ENCODE measurements around the gene VPS26B. TPM values are rescaled to one million over a fixed set of nuclear protein-coding genes. Genes with fewer than 3 reads are reported as not detected.
A peak's percentile ranks its signal among the peaks of the same experiment; 100 is the strongest.
"Not testable (repeated sequence)": the region's sequence is repeated elsewhere in the genome, so short reads cannot be mapped to it uniquely, and the experiment has no call there.

Gene VPS26B
- total and polyA plus RNA-seq, 7 donors: 22.8 to 53.7 (median 35.7) TPM

GRCh38 chr11:134253188-134253993, 28.9 kb downstream of the VPS26B start, which contains the start of the genes ACAD8 and THYN1:
Gene ACAD8 (plus strand): TSS chr11:134253568. CDS start chr11:134253601, 33 bp downstream.
Gene THYN1 (minus strand): TSS chr11:134253352. CDS start chr11:134252882, 470 bp downstream.
- Histone ChIP-seq H3K4me3 (peak within 1 kb of the TSS; percentile 66 to 97 (median 84)), H3K27me3 (no peaks in the 10 kb centered on the region), H3K9me3 (no peaks in the 10 kb centered on the region), H3K36me3 (peaks cover 14 to 47% (median 21%) of the 10 kb centered on the region in 4 donors), H3K4me1 (peaks cover 0 to 30% (median 21%) of the 10 kb centered on the region in 4 donors), H3K27ac (peak within 1 kb of the TSS; percentile 76 to 82 (median 77))
- WGBS, 2 donors: 0% methylated on average over 70 of the region's 70 CpGs
- intact Hi-C loops (cut with DNase I): loop anchor here (1.0 to 5.0 kb wide), 2 partner anchors 28 to 79 kb away; partner anchors contain the start of gene GLB1L2
- peak; percentile 99 for DNase-seq
- TF ChIP-seq POLR2AphosphoS5 (IDR thresholded peaks at IDR 0.05): peak; percentile 86 to 98 (median 95)
- TF ChIP-seq EP300 (IDR thresholded peaks at IDR 0.05): no peak
- TF ChIP-seq POLR2A (IDR thresholded peaks at IDR 0.05): peak; percentile 68 to 83
- TF ChIP-seq CTCF (IDR thresholded peaks at IDR 0.05): peak; percentile 21 to 65 (median 24)

GRCh38 chr11:134254433-134255183, 30.1 kb downstream of the VPS26B start:
- H3K27ac ChIP-seq: no peak overlapping the region
- WGBS, 2 donors: 42 to 69% methylated on average over 3 of the region's 3 CpGs
- TF ChIP-seq CTCF (IDR thresholded peaks at IDR 0.05): no peak
- peaks cover 7 to 47% (median 16%) of the 10 kb centered on the region in 4 donors for H3K36me3 ChIP-seq
- DNase-seq: no peak
- intact Hi-C loops (cut with DNase I): loop anchor here (5.0 kb wide), 1 partner anchor 78 kb away; the partner anchor contains the start of gene GLB1L2
- peak overlapping the region; percentile 66 to 97 (median 84) for H3K4me3 ChIP-seq
- no peaks in the 10 kb centered on the region for H3K9me3 ChIP-seq
- no peaks in the 10 kb centered on the region for H3K27me3 ChIP-seq
- peaks cover 0 to 30% (median 21%) of the 10 kb centered on the region in 4 donors for H3K4me1 ChIP-seq

GRCh38 chr11:134255184-134255561, 30.7 kb downstream of the VPS26B start:
- H3K36me3 ChIP-seq: peaks cover 9 to 47% (median 16%) of the 10 kb centered on the region in 4 donors
- H3K27ac ChIP-seq; intact Hi-C loops (cut with DNase I); H3K9me3 ChIP-seq; H3K27me3 ChIP-seq; DNase-seq; H3K4me3 ChIP-seq: not testable (repeated sequence)
- 96 to 97% methylated on average over 5 of the region's 5 CpGs for WGBS, 2 donors
- peaks cover 0 to 30% (median 21%) of the 10 kb centered on the region in 4 donors for H3K4me1 ChIP-seq

GRCh38 chr11:134257101-134257500, 32.6 kb downstream of the VPS26B start:
- no peak overlapping the region for H3K4me3 ChIP-seq
- peaks cover 8 to 55% (median 25%) of the 10 kb centered on the region in 4 donors for H3K36me3 ChIP-seq
- no peak for DNase-seq
- TF ChIP-seq CTCF (IDR thresholded peaks at IDR 0.05) (no peak), POLR2A (IDR thresholded peaks at IDR 0.05) (no peak), POLR2AphosphoS5 (IDR thresholded peaks at IDR 0.05) (no peak), EP300 (IDR thresholded peaks at IDR 0.05) (no peak)
- H3K27ac ChIP-seq: no peak overlapping the region
- peaks cover 0 to 21% (median 15%) of the 10 kb centered on the region in 4 donors for H3K4me1 ChIP-seq
- intact Hi-C loops (cut with DNase I): no loop called here
- H3K9me3 ChIP-seq: no peaks in the 10 kb centered on the region
- no peaks in the 10 kb centered on the region for H3K27me3 ChIP-seq
- 93 to 97% methylated on average over 11 of the region's 11 CpGs for WGBS, 2 donors

- Histone ChIP-seq H3K4me1 (peaks cover 0 to 15% (median 10%) of the 10 kb centered on the region in 4 donors), H3K9me3 (no peaks in the 10 kb centered on the region), H3K27ac (no peak overlapping the region), H3K27me3 (no peaks in the 10 kb centered on the region), H3K36me3 (peaks cover 8 to 69% (median 29%) of the 10 kb centered on the region in 4 donors), H3K4me3 (no peak overlapping the region)
- DNase-seq: no peak
- intact Hi-C loops (cut with DNase I): no loop called here
- TF ChIP-seq POLR2AphosphoS5 (IDR thresholded peaks at IDR 0.05): no peak
- TF ChIP-seq POLR2A (IDR thresholded peaks at IDR 0.05): no peak
- TF ChIP-seq EP300 (IDR thresholded peaks at IDR 0.05): no peak
- no peak for TF ChIP-seq CTCF (IDR thresholded peaks at IDR 0.05)
- WGBS, 2 donors: 86 to 92% methylated on average over 4 of the region's 4 CpGs
These were observed 34.1 kb downstream of the VPS26B start for GRCh38 chr11:134258577-134258976.

Measured in sigmoid colon (tissue), 7 donors.